Sigmoid colon (tissue), 7 donors: ENCODE data around the gene TMPRSS9. TPM values are rescaled to one million over a fixed set of nuclear protein-coding genes. Genes with fewer than 3 reads are reported as not detected.

Experiments used
- DNase-seq: peaks from one replicate; pipeline ENCODE4 v3.0.0-alpha.2; 2019
- H3K27ac ChIP-seq, 4 donors: fragments of 200-600 bp; sonication (generic); one replicate each; pipeline ENCODE4 v1.5.1; 2016 to 2019; ENCODE audit warnings: mild to moderate bottlenecking in 1 of 4
- H3K27me3 ChIP-seq, 3 donors: fragments of 200-600 bp; sonication (generic); one replicate each; pipeline ENCODE4 v1.5.1; 2019; ENCODE audit warnings: mild to moderate bottlenecking in 1 of 3
- H3K36me3 ChIP-seq, 4 donors: fragments of 200-600 bp; sonication (generic); one replicate each; pipeline ENCODE4 v1.5.1; 2016 to 2019
- H3K4me1 ChIP-seq, 4 donors: fragments of 200-600 bp; sonication (generic); one replicate each; pipeline ENCODE4 v1.5.1; 2017 to 2019
- H3K4me3 ChIP-seq, 4 donors: fragments of 200-600 bp; sonication (generic); one replicate each; pipeline ENCODE4 v1.5.1; 2017 to 2019; ENCODE audit warnings: mild to moderate bottlenecking in 2 of 4, moderate library complexity in 1 of 4
- H3K9me3 ChIP-seq, 4 donors: fragments of 200-600 bp in 3 of 4; sonication (generic) in 3 of 4; one replicate each; pipeline versions ENCODE4 v1.5.1 to v1.6.1; 2013 to 2019
- EP300 ChIP-seq, 4 donors: sonication (generic); formaldehyde crosslinking; IDR thresholded peaks; one replicate each; pipeline ENCODE4 v1.6.1; 2017; ENCODE audit warnings: antibody characterized with exemption in 4 of 4
- POLR2A ChIP-seq, 2 donors: fragments of 450-650 bp; IDR thresholded peaks; one replicate each; pipeline ENCODE4 v1.6.1; 2016; ENCODE audit warnings: antibody characterized with exemption in 2 of 2, mild to moderate bottlenecking in 2 of 2, moderate library complexity in 2 of 2
- POLR2AphosphoS5 ChIP-seq, 4 donors: sonication (generic); formaldehyde crosslinking; IDR thresholded peaks; one replicate each; pipeline ENCODE4 v1.6.1; 2017; ENCODE audit warnings: antibody characterized with exemption in 4 of 4
- WGBS, 2 donors: extraction: QIAGEN DNeasy Blood & Tissue Kit; methylation state at CpG; one replicate each; pipeline ENCODE4 v1.1.7; 2013; 5-methylcytosine and 5-hydroxymethylcytosine counted together
- intact Hi-C: fragments of 100-400 bp; cut with DNase I; formaldehyde crosslinking; loops from one replicate; pipeline ENCODE4 v1.15.1; 2023
- polyA plus RNA-seq, 3 donors: library from polyadenylated mRNA; stranded (reverse); fragments of 200-250 nt; gene quantifications; one replicate each; pipeline ENCODE4 v1.2.3, GENCODE V29; 2013
- total RNA-seq, 4 donors: library from RNA; depleted of rRNA; stranded (reverse); fragments of >200 nt; gene quantifications; one replicate each; pipeline ENCODE4 v1.1.0, GENCODE V29; 2016
- TF ChIP-seq, protein P1 (sequence below), 4 experiments: fragments of 450-650 bp in 3 of 4; fragments of 200-600 bp in 1 of 4; IDR thresholded peaks; one replicate each; pipeline ENCODE4 v1.5.1; 2016 to 2019; ENCODE audit warnings: antibody characterized with exemption in 4 of 4, mild to moderate bottlenecking in 3 of 4, moderate library complexity in 2 of 4
- donor health status: healthy with polysubstance abuse.
- donor health status: Bipolar disorder and iron deficiency.
- donor health status: healthy.

Gene TMPRSS9
- total and polyA plus RNA-seq, 7 donors, result 0.16 to 0.68 (median 0.27) TPM; not detected in 3

DNA sequence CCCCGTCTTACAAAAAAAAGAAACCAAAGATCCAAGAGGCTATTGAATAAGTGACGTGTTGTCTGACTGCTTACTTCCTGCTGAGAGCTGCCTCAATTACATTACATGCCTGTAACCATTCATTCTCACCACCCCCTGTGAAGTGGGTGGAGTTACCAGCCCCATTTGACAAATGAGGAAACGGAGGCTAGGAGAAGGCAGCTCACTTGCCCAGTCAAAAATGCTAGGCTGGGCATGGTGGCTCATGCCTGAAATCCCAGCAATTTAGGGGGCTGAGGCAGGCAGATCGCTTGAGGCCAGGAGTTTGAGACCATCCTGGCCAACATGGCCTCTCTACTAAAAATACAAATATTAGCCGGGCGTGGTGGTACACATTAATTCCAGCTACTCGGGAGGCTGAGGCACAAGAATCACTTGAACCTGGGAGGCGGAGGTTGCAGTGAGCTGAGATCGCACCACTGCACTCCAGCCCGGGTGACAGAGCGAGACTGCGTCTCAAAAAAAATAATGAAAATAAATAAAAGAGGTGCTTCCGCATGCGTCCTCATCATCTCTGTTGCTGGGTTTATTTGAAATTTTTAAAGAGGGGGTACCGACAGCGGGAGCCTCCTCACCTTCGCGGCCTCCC is 32.2 kb upstream of the TMPRSS9 start:
- intact Hi-C loops, result loop anchor here (5.0 kb wide), 2 partner anchors 56 to 176 kb away; partner anchors contain the start of gene AP3D1
- no peak for DNase-seq
- WGBS, 2 donors, result 1% methylated on average over 18 of the region's 18 CpGs

DNA sequence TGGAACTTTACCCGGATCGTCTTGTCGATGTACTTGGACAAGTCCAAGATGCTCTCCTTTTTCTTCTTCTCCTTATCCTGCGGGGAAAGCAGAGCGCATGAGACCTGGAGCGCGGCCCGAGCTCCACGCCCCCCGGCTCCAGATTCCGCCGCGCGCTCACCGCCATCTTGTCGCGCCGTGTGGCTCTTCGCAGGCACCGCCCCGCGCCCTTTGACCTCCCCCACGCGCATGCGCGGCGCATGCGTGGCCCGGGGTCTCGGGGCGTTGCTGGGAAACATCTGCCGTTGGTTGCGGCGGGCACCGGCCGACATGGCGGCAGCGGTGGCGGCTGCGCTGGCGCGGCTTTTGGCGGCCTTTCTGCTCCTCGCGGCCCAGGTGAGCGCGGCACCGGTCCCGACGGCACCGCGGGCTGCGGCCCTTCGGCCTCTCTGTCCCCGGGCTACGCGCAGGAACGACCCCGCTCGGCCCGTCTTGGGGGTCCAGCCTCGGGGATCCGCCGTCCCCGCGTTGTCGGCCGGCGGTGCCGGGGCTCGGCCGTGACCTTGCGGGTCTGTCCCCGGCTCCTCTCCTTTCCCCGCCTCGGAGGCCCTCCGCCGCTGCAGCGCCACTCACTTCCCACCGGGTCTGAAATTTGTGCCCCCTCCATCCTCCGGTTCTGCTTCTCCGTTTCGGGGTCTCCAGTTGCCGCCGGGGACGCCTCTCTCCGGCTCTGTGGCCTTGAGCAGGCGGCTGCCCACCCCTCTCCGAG is 31.5 kb upstream of the TMPRSS9 start, which contains the start of the genes LSM7 and SPPL2B:
Gene LSM7, minus strand, starts transcription at position 186 of the 748 bp plus-strand sequence. Its CDS starts 20 bp downstream, at position 166.
Gene SPPL2B, plus strand, starts transcription at position 284 of the 748 bp plus-strand sequence. Its CDS starts 26 bp downstream, at position 310.
- Histone ChIP-seq H3K4me1 (peaks cover 0 to 65% (median 57%) of the 10 kb centered on the region in 4 donors), H3K4me3 (peak within 1 kb of the TSS; percentile 80 to 98 (median 90)), H3K27me3 (no peaks in the 10 kb centered on the region), H3K9me3 (no peaks in the 10 kb centered on the region), H3K36me3 (peaks cover 0 to 20% (median 8%) of the 10 kb centered on the region in 4 donors), H3K27ac (peak within 1 kb of the TSS; percentile 73 to 88 (median 82))
- intact Hi-C loops, result loop anchor here (5.0 kb wide), 2 partner anchors 56 to 176 kb away; partner anchors contain the start of gene AP3D1
- peak; percentile 95 for DNase-seq
- WGBS, 2 donors, result 0% methylated on average over 89 of the region's 89 CpGs
- no peak for TF ChIP-seq EP300 (IDR thresholded peaks at IDR 0.05)
- TF ChIP-seq POLR2A (IDR thresholded peaks at IDR 0.05), result peak; percentile 34 to 59
- TF ChIP-seq POLR2AphosphoS5 (IDR thresholded peaks at IDR 0.05), result peak; percentile 59 to 88 (median 88)

More for the DNA sequence above, 32.2 kb upstream of the TMPRSS9 start:
- H3K27me3 ChIP-seq, result no peaks in the 10 kb centered on the region
- H3K36me3 ChIP-seq, result peaks cover 0 to 27% (median 11%) of the 10 kb centered on the region in 4 donors
- TF ChIP-seq POLR2AphosphoS5 (IDR thresholded peaks at IDR 0.05) (no peak), POLR2A (IDR thresholded peaks at IDR 0.05) (no peak), EP300 (IDR thresholded peaks at IDR 0.05) (no peak)
- TF ChIP-seq, protein P1, sequence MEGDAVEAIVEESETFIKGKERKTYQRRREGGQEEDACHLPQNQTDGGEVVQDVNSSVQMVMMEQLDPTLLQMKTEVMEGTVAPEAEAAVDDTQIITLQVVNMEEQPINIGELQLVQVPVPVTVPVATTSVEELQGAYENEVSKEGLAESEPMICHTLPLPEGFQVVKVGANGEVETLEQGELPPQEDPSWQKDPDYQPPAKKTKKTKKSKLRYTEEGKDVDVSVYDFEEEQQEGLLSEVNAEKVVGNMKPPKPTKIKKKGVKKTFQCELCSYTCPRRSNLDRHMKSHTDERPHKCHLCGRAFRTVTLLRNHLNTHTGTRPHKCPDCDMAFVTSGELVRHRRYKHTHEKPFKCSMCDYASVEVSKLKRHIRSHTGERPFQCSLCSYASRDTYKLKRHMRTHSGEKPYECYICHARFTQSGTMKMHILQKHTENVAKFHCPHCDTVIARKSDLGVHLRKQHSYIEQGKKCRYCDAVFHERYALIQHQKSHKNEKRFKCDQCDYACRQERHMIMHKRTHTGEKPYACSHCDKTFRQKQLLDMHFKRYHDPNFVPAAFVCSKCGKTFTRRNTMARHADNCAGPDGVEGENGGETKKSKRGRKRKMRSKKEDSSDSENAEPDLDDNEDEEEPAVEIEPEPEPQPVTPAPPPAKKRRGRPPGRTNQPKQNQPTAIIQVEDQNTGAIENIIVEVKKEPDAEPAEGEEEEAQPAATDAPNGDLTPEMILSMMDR (IDR thresholded peaks at IDR 0.05), result no peak
- H3K9me3 ChIP-seq, result no peaks in the 10 kb centered on the region
- peaks cover 0 to 59% (median 52%) of the 10 kb centered on the region in 4 donors for H3K4me1 ChIP-seq
- peak overlapping the region; percentile 80 to 98 (median 90) for H3K4me3 ChIP-seq
- peak overlapping the region; percentile 73 to 88 (median 82) for H3K27ac ChIP-seq

DNA sequence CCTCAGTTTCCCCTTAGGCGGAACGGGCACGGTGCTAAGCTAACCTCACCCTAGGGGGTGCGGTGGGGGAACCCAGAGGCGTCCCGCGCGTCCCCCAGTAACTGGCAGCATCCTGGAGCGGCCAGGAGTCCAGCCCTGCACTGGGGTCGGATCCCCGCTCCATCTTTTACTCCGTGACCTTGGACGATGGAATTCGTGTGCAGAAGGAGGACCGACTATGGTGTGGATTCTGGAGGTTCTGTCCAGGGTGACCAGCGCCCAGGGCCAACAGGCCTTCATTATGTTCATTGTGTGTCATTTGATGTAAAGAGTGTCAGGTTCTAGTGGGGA is 31.0 kb upstream of the TMPRSS9 start:
- peak overlapping the region; percentile 73 to 88 (median 82) for H3K27ac ChIP-seq
- H3K4me3 ChIP-seq, result peak overlapping the region; percentile 80 to 98 (median 90)
- H3K9me3 ChIP-seq, result no peaks in the 10 kb centered on the region
- DNase-seq, result no peak
- WGBS, 2 donors, result 1 to 5% methylated on average over 16 of the region's 16 CpGs
- intact Hi-C loops, result loop anchor here (5.0 kb wide), 2 partner anchors 57 to 177 kb away; partner anchors contain the start of gene AP3D1
- H3K36me3 ChIP-seq, result peaks cover 0 to 15% (median 5%) of the 10 kb centered on the region in 4 donors
- TF ChIP-seq EP300 (IDR thresholded peaks at IDR 0.05), result no peak
- TF ChIP-seq, protein P1 (IDR thresholded peaks at IDR 0.05), result no peak
- TF ChIP-seq POLR2AphosphoS5 (IDR thresholded peaks at IDR 0.05), result no peak
- TF ChIP-seq POLR2A (IDR thresholded peaks at IDR 0.05), result no peak
- no peaks in the 10 kb centered on the region for H3K27me3 ChIP-seq
- peaks cover 0 to 66% (median 59%) of the 10 kb centered on the region in 4 donors for H3K4me1 ChIP-seq

DNA sequence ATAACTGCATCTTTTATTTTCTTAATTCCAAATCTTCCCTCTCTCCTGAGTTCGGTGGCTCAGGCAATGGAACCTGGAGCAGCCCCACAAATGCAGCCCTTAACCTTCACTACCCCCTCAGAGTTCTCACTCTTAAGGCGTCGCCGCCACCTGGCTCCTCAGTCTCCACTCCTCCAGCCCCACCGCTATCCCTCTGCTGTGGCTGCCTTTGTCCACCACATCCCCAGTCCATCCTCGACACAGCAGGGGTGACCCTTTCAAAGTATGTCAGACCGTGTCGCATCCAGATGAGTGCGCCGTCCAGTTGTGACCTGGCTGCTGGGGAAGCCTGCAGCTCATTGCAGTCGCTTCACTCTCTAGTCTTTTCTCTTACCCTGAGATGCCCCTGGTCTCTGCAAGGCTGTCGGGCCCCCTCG is 30.6 kb upstream of the TMPRSS9 start:
- Histone ChIP-seq H3K27me3 (no peaks in the 10 kb centered on the region), H3K9me3 (no peaks in the 10 kb centered on the region), H3K4me3 (peak overlapping the region; percentile 80 to 98 (median 90)), H3K4me1 (peaks cover 0 to 66% (median 59%) of the 10 kb centered on the region in 4 donors), H3K36me3 (peaks cover 0 to 11% (median 3%) of the 10 kb centered on the region in 4 donors), H3K27ac (peak overlapping the region in 2 of 4 donors; percentile 86 to 88)
- WGBS, 2 donors, result 14 to 57% methylated on average over 13 of the region's 13 CpGs
- DNase-seq, result no peak
- intact Hi-C loops, result loop anchor here (5.0 kb wide), 2 partner anchors 57 to 177 kb away; partner anchors contain the start of gene AP3D1
- no peak for TF ChIP-seq POLR2AphosphoS5 (IDR thresholded peaks at IDR 0.05)
- TF ChIP-seq EP300 (IDR thresholded peaks at IDR 0.05), result no peak
- TF ChIP-seq, protein P1 (IDR thresholded peaks at IDR 0.05), result no peak
- TF ChIP-seq POLR2A (IDR thresholded peaks at IDR 0.05), result no peak
